Measurements from ENCODE around the gene SMYD3.
A peak's percentile ranks its signal among the peaks of the same experiment; 100 is the strongest.

SMYD3 gene

GRCh38 chr1:246176126-246177024, 330.7 kb downstream of the SMYD3 start:
- DNase-seq (ENCODE audit: low read depth in 2 of 2): no peak

- no peak for DNase-seq (ENCODE audit: low read depth in 2 of 2)
Observed at GRCh38 chr1:246170574-246171261, 336.4 kb downstream of the SMYD3 start.

DNA sequence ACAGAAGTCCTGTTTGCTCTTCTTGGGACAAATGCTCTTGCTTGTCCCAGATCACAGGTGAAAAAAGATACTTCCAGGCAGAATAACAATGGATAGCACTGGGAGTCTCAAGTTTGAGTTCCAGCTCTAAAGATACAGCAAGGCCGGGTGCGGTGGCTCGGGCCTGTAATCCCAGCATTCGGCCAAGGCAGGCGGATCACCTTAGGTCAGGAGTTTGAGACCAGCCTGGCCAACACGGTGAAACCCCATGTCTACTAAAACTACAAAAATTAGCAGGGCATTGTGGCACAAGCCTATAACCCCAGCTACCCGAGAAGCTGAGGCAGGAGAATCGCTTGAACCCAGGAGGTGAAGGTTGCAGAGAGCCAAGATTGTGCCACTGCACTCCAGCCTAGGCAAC, 337.6 kb downstream of the SMYD3 start:
- no peak for DNase-seq (ENCODE audit: low read depth in 2 of 2)

GRCh38 chr1:246169019-246169418, 338.1 kb downstream of the SMYD3 start:
- no peak for DNase-seq (ENCODE audit: low read depth in 2 of 2)

DNA sequence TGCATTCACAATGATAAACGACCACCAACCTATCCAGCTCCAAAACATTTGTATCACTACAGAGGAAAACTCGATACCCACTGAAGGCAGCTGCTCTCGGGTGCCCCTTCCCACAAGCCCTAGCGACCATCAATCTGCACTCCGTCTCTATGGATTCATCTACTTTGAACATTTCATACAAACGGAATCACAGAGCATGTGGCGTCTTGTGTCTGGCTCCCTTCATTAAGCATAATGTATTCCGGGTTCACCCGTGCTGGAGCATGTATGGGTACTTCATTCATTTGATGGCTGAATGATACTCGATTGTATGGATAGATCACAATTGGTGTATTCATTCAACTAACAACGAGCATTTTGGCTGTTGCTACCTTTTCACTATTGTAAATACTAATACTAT, 340.2 kb downstream of the SMYD3 start:
- no peak for DNase-seq (ENCODE audit: low read depth in 2 of 2)

DNA sequence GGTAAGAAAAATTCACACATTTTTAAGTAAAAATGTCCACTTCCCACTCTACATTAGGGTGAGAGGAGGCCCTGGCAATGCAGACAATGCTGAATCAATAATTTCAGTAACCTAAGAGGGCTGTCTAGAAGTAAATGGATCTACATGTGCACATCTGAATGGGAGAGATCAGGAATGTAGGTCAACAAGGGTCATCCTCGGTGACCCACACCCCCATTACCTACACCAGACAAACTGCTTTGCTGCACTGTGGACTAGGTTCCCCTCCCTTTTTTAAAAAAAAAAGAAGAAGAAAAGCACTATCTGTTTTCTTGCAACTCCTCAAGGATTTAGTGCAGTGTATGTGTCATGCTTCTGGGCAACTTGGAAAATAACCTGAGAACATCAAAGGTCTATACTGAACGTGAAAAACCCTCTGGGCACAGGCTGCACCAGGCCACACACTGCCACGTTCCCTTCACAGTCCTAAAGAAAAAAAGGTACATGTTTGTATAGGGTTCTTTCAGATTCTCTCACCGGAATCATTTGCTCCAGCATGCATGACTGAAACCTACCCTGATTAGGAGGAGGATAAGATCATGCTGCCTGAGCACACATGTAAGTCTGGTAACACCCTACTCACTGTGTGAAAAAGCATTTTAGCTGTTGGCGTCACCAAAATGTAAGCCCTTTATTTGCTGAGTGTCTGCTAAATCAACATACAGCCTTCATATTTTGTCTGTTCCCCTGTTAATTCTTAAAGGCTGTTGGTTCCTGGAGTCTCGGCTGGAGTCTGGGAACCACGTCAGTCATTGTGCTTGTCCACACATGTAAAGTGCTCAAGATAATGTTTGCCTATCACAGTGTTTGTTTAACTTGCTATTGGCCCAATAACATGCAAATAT, 341.0 kb downstream of the SMYD3 start:
- no peak for DNase-seq (ENCODE audit: low read depth in 2 of 2)

- no peak for DNase-seq (ENCODE audit: low read depth in 2 of 2)
Observed at GRCh38 chr1:246164764-246165163, 342.3 kb downstream of the SMYD3 start.

GRCh38 chr1:246162560-246162959, 344.5 kb downstream of the SMYD3 start:
- no peak for DNase-seq (ENCODE audit: low read depth in 2 of 2)

DNA sequence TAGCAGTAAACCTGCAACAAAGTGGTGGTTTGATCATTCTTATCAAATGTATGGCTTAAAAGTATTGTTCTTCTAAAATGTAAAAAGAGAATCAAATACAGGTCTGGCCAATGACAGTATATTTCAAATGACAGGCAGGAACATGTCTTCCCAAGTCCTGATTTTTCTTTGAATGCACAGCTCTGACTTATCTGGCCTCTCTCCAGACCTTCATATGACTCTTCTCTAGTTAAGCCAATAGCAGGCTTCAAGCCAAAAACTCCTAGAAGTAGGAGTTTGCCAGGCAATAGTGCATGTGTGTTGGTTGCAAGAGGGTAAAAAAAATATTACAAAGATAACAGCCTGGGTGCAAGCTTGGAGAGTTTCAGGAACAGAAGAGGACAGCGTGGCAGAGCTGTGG, 345.5 kb downstream of the SMYD3 start:
- DNase-seq (ENCODE audit: low read depth in 2 of 2): peak; percentile 43 to 50

- DNase-seq (ENCODE audit: low read depth in 2 of 2): no peak
Observed at GRCh38 chr1:246160905-246161304, 346.2 kb downstream of the SMYD3 start.

DNA sequence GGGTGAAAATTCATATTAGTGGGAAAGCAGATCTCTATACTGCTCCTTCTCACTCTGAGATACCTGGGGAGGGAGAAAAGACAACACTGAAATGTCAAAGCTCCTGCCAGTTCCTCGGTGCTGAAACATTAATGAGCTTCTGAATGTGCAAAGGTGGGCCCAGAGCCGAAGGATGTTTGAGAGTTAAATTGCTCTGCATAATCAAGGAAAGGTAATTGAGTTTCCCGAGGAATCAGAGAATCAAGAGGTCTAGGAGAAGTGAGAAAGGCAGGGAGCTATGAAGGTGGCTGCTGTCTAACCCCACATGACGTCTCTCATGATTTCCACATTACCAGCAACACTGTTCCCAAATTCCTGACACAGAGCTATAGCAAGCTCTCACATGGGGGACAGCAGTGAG, 346.7 kb downstream of the SMYD3 start:
- DNase-seq (ENCODE audit: low read depth in 2 of 2): no peak

DNA sequence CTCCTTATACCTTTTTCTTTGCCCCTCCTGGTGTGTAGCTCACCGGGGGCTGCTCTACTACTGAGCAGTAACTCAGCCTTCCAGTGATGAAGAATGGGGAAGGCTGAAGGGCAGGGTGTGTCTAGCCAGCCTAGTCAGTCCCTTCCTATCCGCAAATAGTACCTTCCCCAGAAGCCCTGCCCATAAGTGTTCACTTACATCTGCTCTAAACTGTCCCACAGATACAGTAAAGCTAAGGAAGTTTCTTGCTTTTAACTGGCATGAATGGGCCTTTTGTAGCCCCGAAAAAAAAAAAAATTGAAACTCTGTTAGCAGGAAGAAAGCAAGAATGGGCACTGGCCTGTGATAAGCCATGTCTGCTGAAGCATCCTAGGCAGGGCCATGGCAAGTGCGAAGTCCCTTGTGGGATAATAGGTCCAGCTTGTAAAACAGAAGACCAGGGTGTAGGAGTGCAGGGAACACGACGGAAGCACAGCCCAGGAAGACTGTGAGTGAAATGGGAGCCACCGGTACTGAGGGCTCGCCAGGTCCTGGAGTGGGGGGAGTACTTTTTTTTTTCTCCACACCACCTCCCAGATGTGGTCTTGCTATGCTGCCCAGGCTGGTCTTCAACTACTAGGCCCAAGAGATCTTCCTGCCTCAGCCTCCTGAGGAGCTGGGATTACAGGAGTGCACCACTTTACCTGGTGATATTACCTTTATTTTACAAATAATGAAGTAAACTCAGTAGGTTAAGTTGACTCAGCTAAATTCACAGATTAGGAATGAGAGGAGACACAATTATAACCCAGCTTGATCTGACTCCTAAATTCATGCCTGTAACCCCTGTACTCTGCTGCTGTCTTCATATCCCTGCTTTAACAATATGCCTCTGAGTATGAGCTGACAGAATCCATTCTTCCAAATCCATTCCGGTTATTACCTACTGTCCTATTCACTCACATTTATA, 347.5 kb downstream of the SMYD3 start:
- no peak for DNase-seq (ENCODE audit: low read depth in 2 of 2)

GRCh38 chr1:246158131-246158530, 348.9 kb downstream of the SMYD3 start:
- no peak for DNase-seq (ENCODE audit: low read depth in 2 of 2)

- DNase-seq (ENCODE audit: low read depth in 2 of 2): no peak
Observed at GRCh38 chr1:246157516-246157915, 349.6 kb downstream of the SMYD3 start.

DNA sequence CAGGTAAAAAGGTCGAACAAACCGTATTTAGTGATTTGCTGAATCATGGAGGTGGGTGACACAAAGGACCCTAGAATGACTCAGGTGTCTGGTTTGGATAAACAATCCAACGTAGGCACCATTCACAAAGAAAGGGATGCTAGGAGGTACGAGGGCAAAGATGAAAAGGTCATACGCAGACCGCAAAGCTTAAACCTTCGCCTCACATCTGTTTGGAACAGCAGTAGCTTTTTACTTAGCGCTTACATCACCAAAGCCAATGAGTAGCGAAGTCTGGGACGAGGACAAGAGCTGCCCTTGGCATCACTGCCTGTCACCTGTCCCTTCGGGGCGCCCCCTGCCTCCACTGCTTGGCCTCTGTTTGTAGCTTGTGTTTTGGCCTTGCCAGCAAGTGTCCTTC, 350.2 kb downstream of the SMYD3 start:
- no peak for DNase-seq (ENCODE audit: low read depth in 2 of 2)

- peak in 1 of 2 experiments; percentile 31 for DNase-seq (ENCODE audit: low read depth in 2 of 2)
Observed at GRCh38 chr1:246155923-246156322, 351.2 kb downstream of the SMYD3 start.

GRCh38 chr1:246153796-246154212, 353.3 kb downstream of the SMYD3 start:
- peak in 1 of 2 experiments; percentile 26 for DNase-seq (ENCODE audit: low read depth in 2 of 2)

DNA sequence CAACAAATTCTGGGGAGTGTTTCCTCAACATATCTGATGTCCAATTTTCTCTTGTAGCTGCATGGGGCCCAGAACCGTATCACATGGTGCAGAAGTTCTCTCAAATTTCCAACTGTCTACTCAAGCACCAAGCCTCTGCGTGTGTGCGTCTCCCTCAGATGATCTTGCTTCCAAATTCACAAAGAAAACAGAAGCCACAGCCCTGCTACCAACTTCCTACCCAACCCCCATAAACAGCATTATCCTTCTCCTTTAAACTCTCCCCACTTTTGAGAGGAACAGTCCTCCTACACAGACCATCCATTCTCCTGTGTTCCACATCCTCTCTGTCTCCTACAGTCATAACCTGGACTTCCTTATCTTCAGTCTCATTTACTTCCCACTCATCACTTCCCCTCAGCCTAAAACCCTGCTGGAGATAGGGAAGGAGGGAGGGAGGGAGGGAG, 354.1 kb downstream of the SMYD3 start:
- no peak for DNase-seq (ENCODE audit: low read depth in 2 of 2)

DNA sequence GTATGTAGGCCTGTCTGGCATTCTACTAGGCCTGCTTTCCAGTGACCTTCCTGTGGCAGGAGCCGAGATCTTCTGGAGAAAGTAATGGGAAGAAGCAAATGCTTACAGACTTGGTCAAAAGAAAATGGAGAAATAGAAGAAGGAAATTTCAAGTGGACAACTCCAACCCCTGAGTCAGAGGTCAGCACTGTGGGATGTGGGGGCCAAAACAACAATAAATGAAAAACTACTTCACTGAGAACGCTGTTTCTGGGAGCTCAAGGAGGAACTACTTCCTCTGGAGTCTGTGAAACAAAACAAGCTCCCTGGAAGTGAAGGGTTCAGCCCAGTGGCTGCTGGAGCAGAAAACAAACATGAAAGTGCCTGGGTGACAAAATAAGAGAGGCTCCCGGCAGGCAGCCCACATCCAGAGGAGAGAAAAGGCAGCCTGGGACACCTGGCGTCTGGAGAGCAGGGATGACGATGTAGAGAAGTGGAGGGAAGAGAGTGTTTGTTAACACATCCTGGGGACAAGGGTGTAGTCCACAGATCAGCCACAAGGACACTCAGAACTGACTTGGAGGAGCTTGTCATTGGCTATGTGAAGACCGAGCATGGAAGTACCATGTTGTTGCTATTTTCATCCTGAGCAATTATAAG, 355.2 kb downstream of the SMYD3 start:
- no peak for DNase-seq (ENCODE audit: low read depth in 2 of 2)

DNA sequence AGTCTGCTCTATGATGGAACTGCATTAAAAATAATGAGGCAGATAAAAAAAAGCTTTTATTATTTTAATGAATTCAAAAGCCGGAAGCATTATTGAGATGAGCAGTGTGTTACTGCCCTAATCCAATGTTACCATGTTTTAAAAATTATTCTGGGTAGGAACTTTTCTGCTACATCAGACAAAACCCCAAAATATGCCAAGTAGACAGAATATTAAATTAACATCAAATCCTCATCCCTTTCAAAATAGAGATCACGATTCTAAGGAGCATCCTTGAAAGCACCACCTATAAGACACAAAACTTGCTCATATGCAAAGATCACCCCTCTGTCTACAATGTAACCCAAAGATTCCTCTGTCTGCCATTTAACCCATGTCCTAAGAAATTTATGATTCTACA, 357.5 kb downstream of the SMYD3 start:
- DNase-seq (ENCODE audit: low read depth in 2 of 2): no peak
